ENCODE data around the gene PROM1. TPM values are rescaled to one million over a fixed set of nuclear protein-coding genes. Genes with fewer than 3 reads are reported as not detected.

The PROM1 gene
- polyA plus RNA-seq, 3 donors: 0.33 to 7.1 TPM; not detected in 1

GRCh38 chr4:16018061-16018676, 65.7 kb downstream of the PROM1 start:
- no peak overlapping the region for H3K27ac ChIP-seq (ENCODE audit: low read depth, low read length)
- 87 to 95% (median 89%) methylated on average over 8 of the region's 8 CpGs for WGBS, 3 donors

GRCh38 chr4:16016536-16016935, 67.3 kb downstream of the PROM1 start:
- no peak overlapping the region for H3K27ac ChIP-seq (ENCODE audit: low read depth, low read length)
- WGBS, 3 donors: 53 to 82% (median 75%) methylated on average over 2 of the region's 2 CpGs

- WGBS, 3 donors: 82 to 91% (median 87%) methylated on average over 6 of the region's 6 CpGs
- no peak overlapping the region for H3K27ac ChIP-seq (ENCODE audit: low read depth, low read length)
These were observed 72.7 kb downstream of the PROM1 start for GRCh38 chr4:16011173-16011572.

- no peak overlapping the region for H3K27ac ChIP-seq (ENCODE audit: low read depth, low read length)
- WGBS, 3 donors: 74 to 92% (median 90%) methylated on average over 4 of the region's 4 CpGs
These were observed 74.7 kb downstream of the PROM1 start for GRCh38 chr4:16009153-16009552.

- H3K27ac ChIP-seq (ENCODE audit: low read depth, low read length): no peak overlapping the region
- WGBS, 3 donors: 53 to 72% (median 71%) methylated on average over 5 of the region's 5 CpGs
These were observed 76.2 kb downstream of the PROM1 start for GRCh38 chr4:16007471-16008095.

- 83 to 87% (median 86%) methylated on average over 6 of the region's 6 CpGs for WGBS, 3 donors
- no peak overlapping the region for H3K27ac ChIP-seq (ENCODE audit: low read depth, low read length)
These were observed 76.9 kb downstream of the PROM1 start for GRCh38 chr4:16006771-16007446.

GRCh38 chr4:16005676-16006075, 78.1 kb downstream of the PROM1 start:
- WGBS, 3 donors: 81 to 91% (median 85%) methylated on average over 5 of the region's 5 CpGs
- H3K27ac ChIP-seq (ENCODE audit: low read depth, low read length): no peak overlapping the region

GRCh38 chr4:16001484-16001858, 82.4 kb downstream of the PROM1 start:
- H3K27ac ChIP-seq (ENCODE audit: low read depth, low read length): no peak overlapping the region
- 0 to 3% (median 1%) methylated on average over 4 of the region's 4 CpGs for WGBS, 3 donors

- 62 to 75% (median 69%) methylated on average over 12 of the region's 12 CpGs for WGBS, 3 donors
- H3K27ac ChIP-seq (ENCODE audit: low read depth, low read length): no peak overlapping the region
These were observed 82.9 kb downstream of the PROM1 start for GRCh38 chr4:16000708-16001483.

GRCh38 chr4:15996773-15997172, 87.0 kb downstream of the PROM1 start:
- no peak overlapping the region for H3K27ac ChIP-seq (ENCODE audit: low read depth, low read length)
- 64 to 84% (median 78%) methylated on average over 4 of the region's 4 CpGs for WGBS, 3 donors

- H3K27ac ChIP-seq (ENCODE audit: low read depth, low read length): no peak overlapping the region
- 88 to 95% (median 93%) methylated on average over 3 of the region's 3 CpGs for WGBS, 3 donors
These were observed 88.0 kb downstream of the PROM1 start for GRCh38 chr4:15995826-15996225.

GRCh38 chr4:15992167-15992485, 91.7 kb downstream of the PROM1 start:
- WGBS, 3 donors: 45 to 61% (median 49%) methylated on average over 2 of the region's 2 CpGs
- no peak overlapping the region for H3K27ac ChIP-seq (ENCODE audit: low read depth, low read length)

GRCh38 chr4:15990570-15991285, 93.1 kb downstream of the PROM1 start:
- no peak overlapping the region for H3K27ac ChIP-seq (ENCODE audit: low read depth, low read length)
- WGBS, 3 donors: 80 to 84% (median 84%) methylated on average over 12 of the region's 12 CpGs

GRCh38 chr4:15989424-15989823, 94.4 kb downstream of the PROM1 start:
- no peak overlapping the region for H3K27ac ChIP-seq (ENCODE audit: low read depth, low read length)
- 63 to 80% (median 66%) methylated on average over 6 of the region's 6 CpGs for WGBS, 3 donors

- no peak overlapping the region for H3K27ac ChIP-seq (ENCODE audit: low read depth, low read length)
- WGBS, 3 donors: 41 to 83% (median 62%) methylated on average over 1 of the region's 1 CpG
These were observed 95.6 kb downstream of the PROM1 start for GRCh38 chr4:15988222-15988621.

- H3K27ac ChIP-seq (ENCODE audit: low read depth, low read length): no peak overlapping the region
- WGBS, 3 donors: 50 to 62% (median 56%) methylated on average over 5 of the region's 5 CpGs
These were observed 96.9 kb downstream of the PROM1 start for GRCh38 chr4:15986907-15987306.

GRCh38 chr4:15983610-15984009, 100.2 kb downstream of the PROM1 start:
- 81 to 88% (median 86%) methylated on average over 2 of the region's 2 CpGs for WGBS, 3 donors

GRCh38 chr4:15982842-15983524, 100.8 kb downstream of the PROM1 start:
- H3K27ac ChIP-seq (ENCODE audit: low read depth, low read length): no peak overlapping the region
- 88 to 95% (median 92%) methylated on average over 8 of the region's 8 CpGs for WGBS, 3 donors

More at GRCh38 chr4:15983610-15984009, 100.2 kb downstream of the PROM1 start:
- H3K27ac ChIP-seq (ENCODE audit: low read depth, low read length): no peak overlapping the region

All from adipose tissue (tissue), 3 donors.